Measurements from ENCODE around the gene HCAR1.
"Not testable (repeated sequence)": the region's sequence is repeated elsewhere in the genome, so short reads cannot be mapped to it uniquely, and the experiment has no call there.

Gene HCAR1

DNA sequence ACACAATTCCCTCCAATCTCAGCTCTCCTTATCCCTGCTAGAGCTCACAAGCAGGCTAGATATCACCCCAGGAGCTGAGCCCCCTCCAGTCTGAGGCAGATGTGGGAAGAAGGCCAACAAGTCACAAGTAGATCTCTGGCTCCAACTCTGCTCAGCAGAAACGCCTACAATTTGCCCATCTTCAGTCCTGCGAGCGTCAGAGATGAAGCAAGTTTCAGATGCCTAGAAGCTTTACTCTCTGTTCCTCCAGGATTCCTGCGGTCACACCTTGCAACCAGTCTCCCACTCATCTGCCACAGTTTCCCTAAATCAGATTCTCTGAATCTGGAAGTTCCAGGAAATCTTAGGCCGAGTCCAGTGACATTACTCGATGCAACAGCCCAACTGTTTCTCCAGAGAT lies 15.4 kb downstream of the HCAR1 start:
- not testable (repeated sequence) for H3K27ac ChIP-seq (ENCODE audit: low read depth, low read length); H3K9me3 ChIP-seq (ENCODE audit: control insufficient read depth, insufficient read depth, low read depth, low read length); H3K27me3 ChIP-seq (ENCODE audit: control insufficient read depth, insufficient read depth, low read length); H3K9ac ChIP-seq (ENCODE audit: low read length); H3K36me3 ChIP-seq (ENCODE audit: control insufficient read depth, insufficient read depth, low read length); H3K4me1 ChIP-seq (ENCODE audit: control insufficient read depth, insufficient read depth, low read length); H3K4me3 ChIP-seq (ENCODE audit: low read depth, low read length)

DNA sequence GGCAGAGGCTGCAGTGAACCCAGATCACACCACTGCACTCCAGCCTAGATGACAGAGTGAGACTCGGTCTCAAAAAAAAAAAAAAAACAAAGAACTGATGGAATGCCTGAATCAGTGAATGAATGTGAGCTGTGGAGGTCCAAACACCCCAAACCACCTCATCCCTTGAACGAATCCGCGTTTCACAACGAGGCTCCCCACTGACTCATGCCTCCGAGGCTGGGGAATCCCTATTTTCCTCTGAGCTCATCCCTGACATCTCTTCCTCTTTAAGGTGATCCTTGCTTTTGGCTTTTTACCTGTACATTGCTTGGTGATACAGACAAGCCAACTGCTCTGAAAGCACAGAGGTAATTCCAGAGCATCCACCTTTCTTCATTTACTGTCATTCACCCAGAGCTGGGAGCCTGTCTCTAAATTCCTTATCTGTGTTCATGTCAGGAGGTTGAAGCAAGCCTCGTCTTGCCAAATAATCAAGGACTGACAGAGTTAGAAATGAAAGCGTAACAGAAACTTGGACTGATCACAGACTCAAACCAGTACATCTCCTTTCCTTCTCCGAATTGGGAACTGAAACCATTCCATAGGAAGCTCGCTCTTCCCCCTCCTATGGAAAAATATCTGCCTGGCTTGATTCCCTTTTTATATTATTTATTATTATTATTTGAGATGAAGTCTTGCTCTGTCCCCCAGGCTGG lies 17.0 kb downstream of the HCAR1 start:
- H3K4me1 ChIP-seq (ENCODE audit: control insufficient read depth, insufficient read depth, low read length); H3K27ac ChIP-seq (ENCODE audit: low read depth, low read length); H3K9me3 ChIP-seq (ENCODE audit: control insufficient read depth, insufficient read depth, low read depth, low read length); H3K36me3 ChIP-seq (ENCODE audit: control insufficient read depth, insufficient read depth, low read length); H3K9ac ChIP-seq (ENCODE audit: low read length); H3K4me3 ChIP-seq (ENCODE audit: low read depth, low read length); H3K27me3 ChIP-seq (ENCODE audit: control insufficient read depth, insufficient read depth, low read length): not testable (repeated sequence)

DNA sequence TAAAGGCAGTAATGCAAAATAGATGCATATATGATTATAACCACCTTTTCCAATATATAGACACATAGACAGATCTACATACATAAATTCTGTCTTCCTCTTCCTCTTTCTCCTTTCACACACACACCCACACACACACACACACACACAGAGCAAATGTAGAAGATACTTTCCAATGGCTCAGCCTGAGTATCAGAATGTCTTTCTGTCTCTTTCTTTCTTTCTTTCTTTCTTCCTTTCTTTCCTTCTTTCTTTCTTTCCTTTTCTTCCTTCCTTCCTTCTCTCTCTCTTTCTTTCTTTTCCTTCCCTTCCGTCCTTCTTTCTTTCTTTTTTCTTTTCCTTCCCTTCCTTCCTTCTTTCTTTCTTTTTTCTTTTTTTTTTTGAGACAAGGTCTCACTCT lies 19.4 kb downstream of the HCAR1 start:
- not testable (repeated sequence) for H3K27me3 ChIP-seq (ENCODE audit: control insufficient read depth, insufficient read depth, low read length); H3K36me3 ChIP-seq (ENCODE audit: control insufficient read depth, insufficient read depth, low read length); H3K9me3 ChIP-seq (ENCODE audit: control insufficient read depth, insufficient read depth, low read depth, low read length); H3K4me3 ChIP-seq (ENCODE audit: low read depth, low read length); H3K4me1 ChIP-seq (ENCODE audit: control insufficient read depth, insufficient read depth, low read length); H3K9ac ChIP-seq (ENCODE audit: low read length); H3K27ac ChIP-seq (ENCODE audit: low read depth, low read length)

DNA sequence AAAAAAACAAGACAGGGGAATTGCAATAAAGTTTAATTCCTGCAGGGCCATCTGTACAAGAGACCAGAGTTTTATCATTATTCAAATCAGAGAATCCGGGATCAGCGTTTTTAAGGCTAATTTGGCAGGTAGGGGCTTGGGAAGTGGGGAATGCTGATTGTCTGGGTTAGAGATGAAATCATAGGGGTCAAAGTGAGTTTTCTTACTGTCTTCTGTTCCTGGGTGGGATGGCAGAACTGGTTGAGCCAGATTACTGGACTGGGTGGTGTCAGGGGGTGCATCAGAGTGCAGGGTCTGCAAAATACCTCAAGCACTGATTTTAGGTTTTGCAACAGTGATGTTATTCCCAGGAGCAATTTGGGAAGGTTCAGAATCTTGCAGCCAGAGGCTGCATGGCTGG lies 20.3 kb downstream of the HCAR1 start:
- not testable (repeated sequence) for H3K27ac ChIP-seq (ENCODE audit: low read depth, low read length); H3K9me3 ChIP-seq (ENCODE audit: control insufficient read depth, insufficient read depth, low read depth, low read length); H3K9ac ChIP-seq (ENCODE audit: low read length); H3K4me1 ChIP-seq (ENCODE audit: control insufficient read depth, insufficient read depth, low read length); H3K4me3 ChIP-seq (ENCODE audit: low read depth, low read length); H3K27me3 ChIP-seq (ENCODE audit: control insufficient read depth, insufficient read depth, low read length); H3K36me3 ChIP-seq (ENCODE audit: control insufficient read depth, insufficient read depth, low read length)

DNA sequence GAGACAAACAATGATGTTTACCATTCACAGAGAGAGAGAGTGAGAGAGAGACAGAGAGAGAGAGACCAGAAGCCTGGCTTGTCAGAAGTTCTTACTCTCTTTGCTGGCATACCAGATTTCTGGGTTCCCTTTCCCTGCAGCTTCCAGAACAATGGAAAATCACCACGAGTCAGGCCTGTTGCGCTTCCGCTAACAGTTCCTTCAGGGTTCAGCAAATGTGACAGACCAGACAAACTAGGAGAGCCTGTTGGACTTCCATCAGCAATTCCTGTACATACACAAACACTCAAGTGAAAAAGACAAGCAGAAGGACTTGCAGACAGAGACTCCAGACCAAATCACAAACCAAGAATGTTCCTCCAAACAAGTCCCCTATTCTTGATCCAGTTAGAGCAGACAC lies 21.4 kb downstream of the HCAR1 start:
- not testable (repeated sequence) for H3K4me1 ChIP-seq (ENCODE audit: control insufficient read depth, insufficient read depth, low read length); H3K9ac ChIP-seq (ENCODE audit: low read length); H3K27me3 ChIP-seq (ENCODE audit: control insufficient read depth, insufficient read depth, low read length); H3K4me3 ChIP-seq (ENCODE audit: low read depth, low read length); H3K27ac ChIP-seq (ENCODE audit: low read depth, low read length); H3K9me3 ChIP-seq (ENCODE audit: control insufficient read depth, insufficient read depth, low read depth, low read length); H3K36me3 ChIP-seq (ENCODE audit: control insufficient read depth, insufficient read depth, low read length)

DNA sequence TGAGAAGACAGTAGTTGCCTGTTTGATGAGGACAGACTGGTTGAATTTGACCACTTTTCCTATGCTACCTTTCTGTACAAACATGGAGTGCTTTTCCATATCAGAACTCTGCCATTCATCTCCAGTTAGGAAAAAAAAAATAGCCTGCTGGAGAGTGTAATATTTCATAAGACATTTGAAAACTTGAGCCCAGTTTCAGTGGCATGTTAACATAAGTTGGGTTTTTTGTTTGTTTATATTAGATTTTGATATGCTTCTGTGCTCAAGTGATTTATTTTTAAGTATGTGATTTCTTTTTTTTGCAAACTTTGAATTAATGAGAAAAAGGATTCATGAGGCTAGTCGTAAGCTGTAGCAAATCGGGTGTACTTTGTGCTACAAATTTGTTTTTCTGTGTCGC lies 26.8 kb downstream of the HCAR1 start:
- H3K27me3 ChIP-seq (ENCODE audit: control insufficient read depth, insufficient read depth, low read length); H3K27ac ChIP-seq (ENCODE audit: low read depth, low read length); H3K4me1 ChIP-seq (ENCODE audit: control insufficient read depth, insufficient read depth, low read length); H3K4me3 ChIP-seq (ENCODE audit: low read depth, low read length); H3K9ac ChIP-seq (ENCODE audit: low read length); H3K36me3 ChIP-seq (ENCODE audit: control insufficient read depth, insufficient read depth, low read length); H3K9me3 ChIP-seq (ENCODE audit: control insufficient read depth, insufficient read depth, low read depth, low read length): not testable (repeated sequence)

DNA sequence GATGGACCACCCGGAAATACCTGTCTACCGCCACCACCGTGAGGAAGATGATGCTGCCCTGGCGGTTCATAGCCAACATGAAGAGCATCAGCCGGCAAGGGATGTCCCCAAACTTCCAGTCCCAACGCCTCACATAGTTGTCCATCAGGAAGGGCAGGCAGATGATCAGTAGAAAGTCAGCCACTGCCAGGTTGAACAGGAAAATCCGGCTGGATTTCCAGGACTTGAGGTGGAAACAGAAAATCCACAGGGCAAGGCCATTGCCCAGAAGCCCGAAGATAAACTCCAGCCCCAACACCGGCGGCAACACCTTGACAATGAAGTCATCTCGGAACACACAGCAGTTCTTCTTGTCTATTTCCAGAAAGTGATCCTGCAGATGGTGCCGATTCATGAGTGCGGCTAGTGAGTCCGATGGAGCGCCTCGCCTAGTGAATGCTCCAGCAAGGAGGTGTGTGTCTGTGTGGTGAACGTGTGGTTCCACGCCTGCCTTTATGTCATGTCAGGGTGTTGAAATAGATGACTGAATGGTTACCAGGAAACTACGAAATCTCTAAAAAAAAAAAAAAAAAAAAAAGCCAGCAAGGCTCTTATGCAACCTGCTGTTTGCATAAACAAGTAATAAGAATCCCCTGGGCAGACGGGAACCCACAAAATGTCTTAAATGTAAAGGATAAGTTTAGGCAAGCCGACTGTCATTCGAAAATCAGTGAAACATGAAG lies 27.6 kb downstream of the HCAR1 start, which contains the start of gene HCAR2:
Gene HCAR2, minus strand, starts transcription at position 468 of the 722 bp plus-strand sequence. Its CDS starts 74 bp downstream, at position 394.
- not testable (repeated sequence) for H3K36me3 ChIP-seq (ENCODE audit: control insufficient read depth, insufficient read depth, low read length); H3K27me3 ChIP-seq (ENCODE audit: control insufficient read depth, insufficient read depth, low read length); H3K27ac ChIP-seq (ENCODE audit: low read depth, low read length); H3K4me1 ChIP-seq (ENCODE audit: control insufficient read depth, insufficient read depth, low read length); H3K9me3 ChIP-seq (ENCODE audit: control insufficient read depth, insufficient read depth, low read depth, low read length); H3K9ac ChIP-seq (ENCODE audit: low read length); H3K4me3 ChIP-seq (ENCODE audit: low read depth, low read length)

DNA sequence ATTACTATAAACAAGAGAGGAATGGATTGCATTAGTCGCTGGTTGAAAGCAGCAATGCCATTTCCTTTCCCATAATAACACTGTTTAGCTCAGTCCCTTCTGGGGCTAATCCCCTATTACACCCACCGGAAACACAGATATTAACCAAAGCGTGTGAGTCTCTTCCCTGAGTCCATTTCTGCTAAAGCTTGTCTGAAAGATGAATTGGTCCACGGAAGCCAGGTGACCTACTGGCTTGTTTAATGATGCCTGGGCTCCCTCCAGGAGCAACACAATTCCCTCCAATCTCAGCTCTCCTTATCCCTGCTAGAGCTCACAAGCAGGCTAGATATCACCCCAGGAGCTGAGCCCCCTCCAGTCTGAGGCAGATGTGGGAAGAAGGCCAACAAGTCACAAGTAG lies 29.2 kb downstream of the HCAR1 start:
- H3K27ac ChIP-seq (ENCODE audit: low read depth, low read length); H3K9me3 ChIP-seq (ENCODE audit: control insufficient read depth, insufficient read depth, low read depth, low read length); H3K27me3 ChIP-seq (ENCODE audit: control insufficient read depth, insufficient read depth, low read length); H3K9ac ChIP-seq (ENCODE audit: low read length); H3K4me3 ChIP-seq (ENCODE audit: low read depth, low read length); H3K4me1 ChIP-seq (ENCODE audit: control insufficient read depth, insufficient read depth, low read length); H3K36me3 ChIP-seq (ENCODE audit: control insufficient read depth, insufficient read depth, low read length): not testable (repeated sequence)

DNA sequence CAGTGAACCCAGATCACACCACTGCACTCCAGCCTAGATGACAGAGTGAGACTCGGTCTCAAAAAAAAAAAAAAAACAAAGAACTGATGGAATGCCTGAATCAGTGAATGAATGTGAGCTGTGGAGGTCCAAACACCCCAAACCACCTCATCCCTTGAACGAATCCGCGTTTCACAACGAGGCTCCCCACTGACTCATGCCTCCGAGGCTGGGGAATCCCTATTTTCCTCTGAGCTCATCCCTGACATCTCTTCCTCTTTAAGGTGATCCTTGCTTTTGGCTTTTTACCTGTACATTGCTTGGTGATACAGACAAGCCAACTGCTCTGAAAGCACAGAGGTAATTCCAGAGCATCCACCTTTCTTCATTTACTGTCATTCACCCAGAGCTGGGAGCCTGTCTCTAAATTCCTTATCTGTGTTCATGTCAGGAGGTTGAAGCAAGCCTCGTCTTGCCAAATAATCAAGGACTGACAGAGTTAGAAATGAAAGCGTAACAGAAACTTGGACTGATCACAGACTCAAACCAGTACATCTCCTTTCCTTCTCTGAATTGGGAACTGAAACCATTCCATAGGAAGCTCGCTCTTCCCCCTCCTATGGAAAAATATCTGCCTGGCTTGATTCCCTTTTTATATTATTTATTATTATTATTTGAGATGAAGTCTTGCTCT lies 30.5 kb downstream of the HCAR1 start:
- not testable (repeated sequence) for H3K27me3 ChIP-seq (ENCODE audit: control insufficient read depth, insufficient read depth, low read length); H3K27ac ChIP-seq (ENCODE audit: low read depth, low read length); H3K4me1 ChIP-seq (ENCODE audit: control insufficient read depth, insufficient read depth, low read length); H3K9me3 ChIP-seq (ENCODE audit: control insufficient read depth, insufficient read depth, low read depth, low read length); H3K9ac ChIP-seq (ENCODE audit: low read length); H3K36me3 ChIP-seq (ENCODE audit: control insufficient read depth, insufficient read depth, low read length); H3K4me3 ChIP-seq (ENCODE audit: low read depth, low read length)

DNA sequence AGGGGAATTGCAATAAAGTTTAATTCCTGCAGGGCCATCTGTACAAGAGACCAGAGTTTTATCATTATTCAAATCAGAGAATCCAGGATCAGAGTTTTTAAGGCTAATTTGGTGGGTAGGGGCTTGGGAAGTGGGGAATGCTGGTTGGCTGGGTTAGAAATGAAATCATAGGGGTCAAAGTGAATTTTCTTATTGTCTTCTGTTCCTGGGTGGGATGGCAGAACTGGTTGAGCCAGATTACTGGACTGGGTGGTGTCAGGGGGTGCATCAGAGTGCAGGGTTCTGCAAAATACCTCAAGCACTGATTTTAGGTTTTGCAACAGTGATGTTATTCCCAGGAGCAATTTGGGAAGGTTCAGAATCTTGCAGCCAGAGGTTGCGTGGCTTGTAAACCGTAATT lies 33.7 kb downstream of the HCAR1 start:
- not testable (repeated sequence) for H3K27ac ChIP-seq (ENCODE audit: low read depth, low read length); H3K36me3 ChIP-seq (ENCODE audit: control insufficient read depth, insufficient read depth, low read length); H3K4me1 ChIP-seq (ENCODE audit: control insufficient read depth, insufficient read depth, low read length); H3K9me3 ChIP-seq (ENCODE audit: control insufficient read depth, insufficient read depth, low read depth, low read length); H3K4me3 ChIP-seq (ENCODE audit: low read depth, low read length); H3K27me3 ChIP-seq (ENCODE audit: control insufficient read depth, insufficient read depth, low read length); H3K9ac ChIP-seq (ENCODE audit: low read length)

DNA sequence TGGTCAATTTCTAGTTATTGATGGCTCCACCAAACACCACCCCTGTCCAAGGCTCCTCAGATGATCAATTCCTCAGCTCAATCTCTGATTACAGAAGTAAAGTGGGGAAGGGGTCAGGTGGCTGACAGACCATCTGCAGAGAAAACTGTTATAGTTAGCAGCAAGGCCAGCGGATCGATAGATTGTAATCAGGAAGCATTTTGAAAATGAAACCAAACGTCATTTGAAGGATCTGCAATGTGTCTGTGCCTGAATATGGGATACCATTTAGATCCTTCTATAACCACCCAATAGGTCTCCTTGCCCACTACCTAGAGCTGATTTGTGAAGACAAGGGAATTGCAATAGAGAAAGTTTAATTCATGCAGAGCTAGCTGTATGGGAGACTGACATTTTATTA lies 39.1 kb downstream of the HCAR1 start:
- H3K9ac ChIP-seq (ENCODE audit: low read length), result no peak overlapping the region
- H3K36me3 ChIP-seq (ENCODE audit: control insufficient read depth, insufficient read depth, low read length), result no peaks in the 10 kb centered on the region
- no peak overlapping the region for H3K4me3 ChIP-seq (ENCODE audit: low read depth, low read length)
- no peaks in the 10 kb centered on the region for H3K27me3 ChIP-seq (ENCODE audit: control insufficient read depth, insufficient read depth, low read length)
- H3K27ac ChIP-seq (ENCODE audit: low read depth, low read length), result no peak overlapping the region
- no peaks in the 10 kb centered on the region for H3K9me3 ChIP-seq (ENCODE audit: control insufficient read depth, insufficient read depth, low read depth, low read length)
- H3K4me1 ChIP-seq (ENCODE audit: control insufficient read depth, insufficient read depth, low read length), result peaks cover 5% of the 10 kb centered on the region

All from HUES6 (cell line).